Measurements from ENCODE around the gene ZC3H7B.
A peak's percentile ranks its signal among the peaks of the same experiment; 100 is the strongest.

Gene ZC3H7B

DNA sequence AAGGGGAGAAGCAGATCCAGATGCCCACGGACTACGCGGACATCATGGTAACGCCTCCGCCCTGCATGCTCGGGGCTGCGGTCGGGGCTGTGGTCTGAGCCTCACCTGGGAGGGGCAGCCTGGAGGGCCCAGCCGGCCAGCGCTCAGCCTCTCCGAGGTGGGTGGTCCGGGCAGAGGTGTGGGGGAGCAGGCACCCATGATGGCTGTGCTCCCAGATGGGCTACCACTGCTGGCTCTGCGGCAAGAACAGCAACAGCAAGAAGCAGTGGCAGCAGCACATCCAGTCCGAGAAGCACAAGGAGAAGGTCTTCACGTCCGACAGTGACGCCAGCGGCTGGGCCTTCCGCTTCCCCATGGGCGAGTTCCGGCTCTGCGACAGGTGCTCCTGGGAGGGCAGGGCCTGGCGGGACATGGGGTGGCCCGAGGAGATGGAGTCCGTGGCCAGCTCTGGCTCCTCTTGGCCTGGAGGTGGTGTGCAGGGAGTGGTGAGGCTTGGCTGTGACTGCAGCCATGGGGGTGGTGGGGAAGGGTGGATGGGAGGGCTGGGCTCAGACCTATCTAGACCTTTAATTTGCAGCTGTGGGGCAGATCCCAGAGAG is 55.2 kb downstream of the ZC3H7B start:
- no peak for DNase-seq

GRCh38 chr22:41357191-41357590 is 55.9 kb downstream of the ZC3H7B start:
- DNase-seq: no peak

DNA sequence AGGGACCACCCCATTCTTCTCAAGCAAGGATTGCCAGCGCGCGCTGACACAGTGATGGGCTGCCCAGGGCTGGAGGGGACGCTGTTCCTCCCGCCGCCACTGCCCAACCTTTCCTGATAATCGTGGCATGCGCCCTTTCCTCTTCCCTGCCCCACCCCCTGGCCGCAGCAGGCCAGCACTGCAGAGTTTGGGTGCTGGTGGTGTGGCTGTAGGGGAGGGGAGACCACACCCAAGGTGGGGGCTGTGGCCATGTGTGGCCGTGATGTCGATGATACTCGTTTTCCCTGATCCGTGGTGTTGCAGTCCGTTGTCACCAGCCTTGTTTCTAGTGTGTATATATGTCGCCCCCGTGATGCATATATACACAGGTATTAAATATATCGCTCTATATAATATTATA is 57.6 kb downstream of the ZC3H7B start:
- DNase-seq: no peak

- DNase-seq: no peak
These were observed 58.1 kb downstream of the ZC3H7B start for GRCh38 chr22:41359376-41359775.

- DNase-seq: no peak
These were observed 58.8 kb downstream of the ZC3H7B start for GRCh38 chr22:41360126-41360525.

DNA sequence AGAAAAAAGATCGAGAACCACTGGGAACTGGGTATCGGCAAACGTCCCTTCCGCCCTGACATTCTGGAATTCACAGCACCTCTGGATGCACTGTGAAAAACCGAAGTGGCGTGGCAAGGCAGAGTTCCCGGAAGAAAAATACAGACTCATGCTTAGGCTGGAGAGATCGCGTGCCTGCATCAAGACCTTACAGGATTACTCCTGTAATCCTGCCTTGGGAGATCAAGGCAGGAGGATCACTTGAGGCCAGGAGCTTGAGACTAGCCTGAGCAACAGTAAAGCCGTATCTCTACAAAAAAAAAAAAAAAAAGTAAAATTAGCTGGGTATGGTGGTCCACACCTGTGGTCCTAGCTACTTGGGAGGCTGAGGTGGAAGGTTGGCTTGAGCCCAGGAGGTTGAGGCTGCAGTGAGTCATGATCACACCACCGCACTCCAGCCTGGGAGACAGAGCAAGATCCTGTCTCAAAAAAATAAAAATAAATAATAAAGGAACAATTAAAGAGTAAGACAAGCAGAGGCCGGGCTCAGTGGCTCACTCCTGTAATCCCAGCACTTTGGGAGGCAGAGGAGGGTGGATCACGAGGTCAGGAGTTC is 60.5 kb downstream of the ZC3H7B start:
- DNase-seq: no peak

DNA sequence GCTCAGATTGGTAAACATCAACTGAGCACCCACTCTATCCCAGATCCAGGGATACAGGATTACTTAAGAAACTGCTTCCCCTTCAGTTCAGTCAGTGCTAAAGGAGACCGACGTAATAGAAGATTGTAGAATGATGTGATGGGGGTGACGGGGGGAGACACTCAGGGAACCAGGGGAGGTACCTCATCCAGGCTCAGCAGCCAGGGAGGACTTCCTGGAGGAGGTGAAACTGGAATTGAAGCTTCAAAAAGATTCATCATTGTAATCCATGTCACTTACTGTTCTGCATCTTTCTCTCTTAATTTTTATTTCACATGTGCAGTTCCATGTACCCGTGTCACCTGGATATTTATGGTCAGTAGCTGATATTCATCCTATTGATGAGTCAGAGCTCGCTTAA is 61.3 kb downstream of the ZC3H7B start:
- DNase-seq: no peak

GRCh38 chr22:41364233-41364632 is 62.9 kb downstream of the ZC3H7B start:
- DNase-seq: no peak

- no peak for DNase-seq
These were observed 63.6 kb downstream of the ZC3H7B start for GRCh38 chr22:41364955-41365354.

GRCh38 chr22:41365425-41365824 is 64.1 kb downstream of the ZC3H7B start:
- no peak for DNase-seq

- peak; percentile 27 for DNase-seq
These were observed 65.2 kb downstream of the ZC3H7B start for GRCh38 chr22:41366323-41367029.

DNA sequence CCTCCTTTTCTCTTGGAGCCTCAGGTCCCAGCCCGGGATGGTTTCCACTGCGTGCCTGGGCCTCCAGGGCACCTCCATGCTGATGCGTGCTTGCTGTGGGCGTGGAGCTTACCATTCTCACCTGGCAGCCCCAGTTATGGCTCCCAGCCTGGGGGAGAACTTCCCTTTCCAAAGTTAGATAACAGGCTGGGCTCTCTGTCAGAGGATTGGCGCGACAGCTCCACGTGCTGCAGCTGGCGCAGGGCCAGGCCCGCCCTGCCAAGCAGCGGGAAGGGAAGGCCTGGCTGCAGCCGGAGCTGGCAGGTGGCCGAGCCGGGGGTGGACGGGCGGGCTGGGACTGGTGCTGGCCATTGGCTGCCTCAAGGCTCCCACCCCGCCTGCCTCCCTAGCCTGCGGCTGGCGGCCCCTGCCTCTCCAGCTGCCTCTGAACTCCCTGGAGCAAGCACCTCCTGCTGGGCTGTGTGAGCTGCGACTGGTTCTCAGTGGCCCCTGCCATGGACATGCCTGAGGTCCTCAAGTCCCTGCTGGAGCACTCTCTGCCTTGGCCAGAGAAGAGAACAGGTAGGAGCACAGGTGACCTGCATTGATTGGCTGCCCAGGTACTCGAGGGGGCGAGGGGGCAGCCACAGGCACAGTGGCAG is 65.8 kb downstream of the ZC3H7B start:
- peak; percentile 92 for DNase-seq

- DNase-seq: no peak
These were observed 66.6 kb downstream of the ZC3H7B start for GRCh38 chr22:41367680-41368542.

- peak; percentile 89 for DNase-seq
These were observed 67.5 kb downstream of the ZC3H7B start for GRCh38 chr22:41368543-41369423.

GRCh38 chr22:41369424-41369745 is 68.1 kb downstream of the ZC3H7B start:
- peak; percentile 97 for DNase-seq

DNA sequence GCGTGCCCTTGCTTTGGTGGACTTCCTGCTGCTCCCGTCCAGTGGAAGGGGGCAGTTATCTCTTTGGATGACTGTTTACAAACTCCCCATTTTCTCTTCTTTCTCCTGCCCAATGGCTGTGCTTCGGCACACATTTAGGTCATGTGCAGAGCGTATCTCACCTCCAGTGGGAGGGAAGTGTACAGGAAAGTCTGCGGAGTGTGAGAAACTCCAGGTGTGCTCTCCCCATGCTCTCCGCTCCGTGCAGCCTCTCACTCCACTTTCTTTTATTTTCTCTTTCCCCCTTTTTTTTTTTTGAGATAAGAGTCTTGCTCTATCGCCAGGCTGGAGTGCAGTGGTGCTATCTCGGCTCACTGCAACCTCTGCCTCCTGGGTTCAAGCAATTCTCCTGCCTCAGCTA is 68.5 kb downstream of the ZC3H7B start:
- no peak for DNase-seq

GRCh38 chr22:41377846-41378245 is 76.5 kb downstream of the ZC3H7B start:
- DNase-seq: no peak

DNA sequence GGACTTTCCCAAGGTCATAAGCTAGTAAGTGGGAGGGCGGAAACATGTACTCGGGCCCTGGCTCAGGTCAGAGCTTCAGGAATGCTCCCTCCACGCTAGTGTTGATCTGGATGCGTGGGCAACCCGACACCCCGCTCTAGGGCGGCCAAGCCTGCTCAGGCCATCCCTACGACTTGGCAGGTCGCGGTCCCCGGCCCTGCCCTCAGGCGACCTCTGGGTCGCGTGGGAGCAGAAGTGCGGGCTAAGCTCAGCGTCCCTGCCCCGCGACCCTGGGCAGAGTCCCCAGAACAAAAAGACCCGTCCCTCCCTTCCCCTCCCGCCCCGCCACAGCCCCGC is 79.6 kb downstream of the ZC3H7B start:
- DNase-seq: no peak

GRCh38 chr22:41381329-41382097 is 80.2 kb downstream of the ZC3H7B start, which contains the start of gene TEF:
Gene TEF (plus strand): TSS chr22:41381942. CDS start chr22:41382045, 103 bp downstream.
- DNase-seq: peak; percentile 98

GRCh38 chr22:41382098-41382578 is 80.8 kb downstream of the ZC3H7B start:
- DNase-seq: no peak

GRCh38 chr22:41382610-41383009 is 81.3 kb downstream of the ZC3H7B start:
- DNase-seq: no peak
